ENCODE results near the gene PCDHA11.
"Not testable (repeated sequence)": the region's sequence is repeated elsewhere in the genome, so short reads cannot be mapped to it uniquely, and the experiment has no call there.

The PCDHA11 gene

DNA sequence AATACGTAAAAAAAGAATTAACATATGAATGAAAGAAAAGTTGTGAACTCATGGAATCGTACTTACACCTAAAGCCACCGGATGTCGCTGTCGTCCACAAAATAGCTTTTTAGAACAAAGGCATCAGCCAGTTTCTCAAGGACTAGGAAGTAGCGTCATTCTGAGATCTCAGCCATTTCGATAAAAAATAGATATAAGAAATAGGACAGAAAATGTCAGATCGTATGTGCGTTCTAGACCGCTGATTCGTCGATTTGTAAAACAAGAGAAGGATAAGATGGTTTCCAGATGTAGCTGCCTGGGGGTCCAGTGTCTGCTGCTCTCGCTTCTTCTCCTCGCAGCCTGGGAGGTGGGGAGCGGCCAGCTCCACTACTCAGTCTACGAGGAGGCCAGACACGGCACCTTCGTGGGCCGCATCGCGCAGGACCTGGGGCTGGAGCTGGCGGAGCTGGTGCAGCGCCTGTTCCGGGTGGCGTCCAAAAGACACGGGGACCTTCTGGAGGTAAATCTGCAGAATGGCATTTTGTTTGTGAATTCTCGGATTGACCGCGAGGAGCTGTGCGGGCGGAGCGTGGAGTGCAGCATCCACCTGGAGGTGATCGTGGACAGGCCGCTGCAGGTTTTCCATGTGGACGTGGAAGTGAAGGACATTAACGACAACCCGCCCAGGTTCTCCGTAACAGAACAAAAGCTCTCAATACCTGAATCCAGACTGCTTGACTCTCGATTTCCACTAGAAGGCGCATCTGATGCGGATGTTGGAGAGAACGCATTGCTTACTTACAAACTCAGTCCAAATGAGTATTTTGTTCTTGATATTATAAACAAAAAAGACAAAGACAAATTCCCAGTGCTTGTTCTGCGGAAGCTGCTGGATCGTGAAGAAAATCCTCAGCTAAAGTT lies 12.7 kb upstream of the PCDHA11 start, which contains the start of gene PCDHA10:
Gene PCDHA10 (plus strand): TSS at position 126 of the 903 bp plus-strand sequence. CDS start 152 bp downstream, at position 278.
- DNase-seq = no peak

DNA sequence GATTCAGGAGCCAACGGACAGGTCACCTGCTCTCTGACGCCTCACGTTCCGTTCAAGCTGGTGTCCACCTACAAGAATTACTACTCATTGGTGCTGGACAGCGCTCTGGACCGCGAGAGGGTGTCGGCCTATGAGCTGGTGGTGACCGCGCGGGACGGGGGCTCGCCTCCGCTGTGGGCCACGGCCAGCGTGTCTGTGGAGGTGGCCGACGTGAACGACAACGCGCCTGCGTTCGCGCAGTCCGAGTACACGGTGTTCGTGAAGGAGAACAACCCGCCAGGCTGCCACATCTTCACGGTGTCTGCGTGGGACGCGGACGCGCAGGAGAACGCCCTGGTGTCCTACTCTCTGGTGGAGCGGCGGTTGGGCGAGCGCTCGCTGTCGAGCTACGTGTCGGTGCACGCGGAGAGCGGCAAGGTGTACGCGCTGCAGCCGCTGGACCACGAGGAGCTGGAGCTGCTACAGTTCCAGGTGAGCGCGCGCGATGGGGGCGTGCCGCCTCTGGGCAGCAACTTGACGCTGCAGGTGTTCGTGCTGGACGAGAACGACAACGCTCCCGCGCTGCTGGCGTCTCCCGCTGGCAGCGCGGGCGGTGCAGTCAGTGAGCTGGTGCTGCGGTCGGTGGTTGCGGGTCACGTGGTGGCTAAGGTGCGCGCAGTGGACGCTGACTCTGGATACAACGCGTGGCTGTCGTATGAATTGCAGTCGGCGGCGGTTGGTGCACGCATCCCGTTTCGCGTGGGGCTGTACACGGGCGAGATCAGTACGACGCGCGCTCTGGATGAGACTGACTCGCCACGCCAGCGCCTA lies 11.4 kb upstream of the PCDHA11 start:
- no peak for DNase-seq

DNA sequence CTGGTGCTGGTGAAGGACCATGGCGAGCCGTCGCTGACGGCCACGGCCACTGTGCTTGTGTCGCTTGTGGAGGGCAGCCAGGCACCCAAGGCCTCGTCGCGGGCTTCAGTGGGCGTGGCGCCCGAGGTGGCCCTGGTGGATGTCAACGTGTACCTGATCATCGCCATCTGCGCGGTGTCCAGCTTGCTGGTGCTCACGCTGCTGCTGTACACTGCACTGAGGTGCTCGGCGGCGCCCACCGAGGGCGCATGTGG lies 10.8 kb upstream of the PCDHA11 start:
- DNase-seq = no peak

DNA sequence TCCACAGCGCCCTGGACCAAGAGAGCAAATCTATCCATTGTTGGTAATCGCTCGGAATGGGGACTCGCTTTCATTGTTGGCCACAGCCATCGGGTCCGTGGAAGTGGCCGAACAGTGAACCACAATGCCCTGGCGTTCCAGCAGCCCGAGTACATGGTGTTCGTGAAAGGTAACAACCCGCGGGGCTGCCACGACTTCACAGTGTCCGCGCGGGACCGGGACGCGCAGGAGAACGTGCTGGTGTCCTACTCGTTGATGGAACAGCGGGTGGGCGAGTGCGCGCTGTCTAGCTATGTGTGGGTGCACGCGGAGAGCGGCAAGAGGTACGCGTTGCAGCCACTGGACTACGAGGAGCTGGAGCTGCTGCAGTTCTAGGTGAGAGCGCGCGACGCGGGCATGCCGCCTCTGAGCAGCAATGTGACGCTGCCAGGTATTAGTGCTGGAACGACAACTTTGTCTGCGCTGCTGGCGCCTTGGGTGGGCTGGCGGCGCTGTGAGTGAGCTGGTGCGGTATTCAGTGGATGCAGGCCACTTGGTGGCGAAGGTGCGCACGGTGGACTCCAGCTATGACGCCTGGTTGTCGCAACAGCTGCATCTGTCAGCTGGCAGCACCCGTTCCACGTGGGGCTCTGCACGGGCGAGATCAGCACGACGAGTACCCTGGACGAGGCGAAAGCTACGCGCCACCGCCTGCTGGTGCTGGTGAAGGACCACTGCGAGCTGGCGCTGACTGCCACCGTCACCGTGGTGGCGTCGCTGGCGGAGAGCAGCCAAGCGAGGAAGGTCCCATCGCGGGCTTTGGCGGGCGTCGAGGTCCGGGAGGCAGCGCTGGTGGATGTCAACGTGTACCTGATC lies 6.1 kb upstream of the PCDHA11 start:
- no peak for DNase-seq

DNA sequence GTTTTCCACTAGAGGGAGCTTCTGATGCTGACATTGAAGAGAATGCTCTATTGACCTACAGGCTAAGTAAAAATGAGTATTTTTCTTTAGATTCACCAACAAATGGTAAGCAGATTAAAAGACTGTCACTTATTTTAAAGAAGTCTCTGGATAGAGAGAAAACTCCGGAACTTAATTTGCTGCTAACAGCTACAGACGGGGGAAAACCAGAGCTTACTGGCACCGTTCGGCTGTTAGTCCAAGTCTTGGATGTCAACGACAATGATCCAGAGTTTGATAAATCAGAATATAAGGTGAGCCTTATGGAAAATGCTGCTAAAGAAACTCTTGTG lies 764 bp downstream of the PCDHA11 start:
- DNase-seq = no peak

DNA sequence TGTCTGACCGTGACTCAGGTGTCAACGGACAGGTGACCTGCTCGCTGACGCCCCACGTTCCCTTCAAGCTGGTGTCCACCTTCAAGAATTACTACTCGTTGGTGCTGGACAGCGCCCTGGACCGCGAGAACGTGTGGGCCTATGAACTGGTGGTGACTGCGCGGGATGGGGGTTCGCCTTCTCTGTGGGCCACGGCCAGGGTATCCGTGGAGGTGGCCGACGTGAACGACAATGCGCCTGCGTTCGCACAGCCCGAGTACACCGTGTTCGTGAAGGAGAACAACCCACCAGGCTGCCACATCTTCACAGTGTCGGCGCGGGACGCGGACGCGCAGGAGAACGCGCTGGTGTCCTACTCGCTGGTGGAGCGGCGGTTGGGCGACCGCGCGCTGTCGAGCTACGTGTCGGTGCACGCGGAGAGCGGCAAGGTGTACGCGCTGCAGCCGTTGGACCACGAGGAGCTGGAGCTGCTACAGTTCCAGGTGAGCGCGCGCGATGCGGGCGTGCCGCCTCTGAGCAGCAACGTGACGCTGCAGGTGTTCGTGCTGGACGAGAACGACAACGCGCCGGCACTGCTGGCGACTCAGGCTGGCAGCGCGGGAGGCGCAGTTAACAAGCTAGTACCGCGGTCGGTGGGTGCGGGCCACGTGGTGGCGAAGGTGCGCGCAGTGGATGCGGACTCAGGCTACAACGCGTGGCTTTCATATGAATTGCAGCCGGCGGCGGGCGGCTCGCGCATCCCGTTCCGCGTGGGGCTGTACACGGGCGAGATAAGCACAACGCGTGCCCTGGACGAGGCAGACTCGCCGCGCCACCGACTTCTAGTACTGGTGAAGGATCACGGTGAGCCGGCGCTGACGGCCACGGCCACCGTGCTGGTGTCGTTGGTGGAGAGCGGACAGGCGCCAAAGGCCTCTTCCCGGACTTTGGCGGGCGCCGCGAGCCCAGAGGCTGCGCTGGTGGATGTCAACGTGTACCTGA lies 1.8 kb downstream of the PCDHA11 start:
- DNase-seq = no peak

DNA sequence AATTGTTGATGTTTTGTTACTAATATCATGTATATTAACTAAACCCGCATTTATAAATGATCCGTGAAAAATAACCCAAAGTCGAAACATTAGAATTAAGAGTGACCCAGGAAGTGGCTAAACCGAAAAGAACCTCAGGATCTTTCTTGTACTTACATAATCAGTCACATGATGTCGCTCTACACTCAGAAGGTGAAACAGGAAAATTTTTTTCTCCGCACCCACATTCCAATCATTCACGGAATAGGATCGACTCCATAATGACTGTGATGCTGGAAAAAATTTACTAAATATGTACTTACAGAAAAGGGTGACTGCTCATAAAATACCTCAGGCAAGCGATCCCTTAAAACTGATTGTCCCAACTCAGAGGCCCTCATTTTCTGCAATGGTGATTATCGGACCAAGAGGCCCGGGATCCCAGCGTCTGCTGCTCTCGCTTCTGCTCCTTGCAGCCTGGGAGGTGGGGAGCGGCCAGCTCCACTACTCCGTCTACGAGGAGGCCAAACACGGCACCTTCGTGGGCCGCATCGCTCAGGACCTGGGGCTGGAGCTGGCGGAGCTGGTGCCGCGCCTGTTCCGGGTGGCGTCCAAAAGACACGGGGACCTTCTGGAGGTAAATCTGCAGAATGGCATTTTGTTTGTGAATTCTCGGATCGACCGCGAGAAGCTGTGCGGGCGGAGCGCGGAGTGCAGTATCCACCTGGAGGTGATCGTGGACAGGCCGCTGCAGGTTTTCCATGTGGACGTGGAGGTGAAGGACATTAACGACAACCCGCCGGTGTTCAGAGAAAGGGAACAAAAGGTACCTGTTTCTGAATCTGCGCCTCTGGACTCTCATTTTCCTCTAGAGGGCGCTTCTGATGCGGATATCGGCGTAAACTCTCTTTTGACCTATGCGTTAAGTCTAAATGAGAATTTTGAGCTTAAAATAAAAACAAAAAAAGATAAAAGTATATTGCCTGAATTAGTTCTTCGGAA lies 6.6 kb downstream of the PCDHA11 start, which contains the start of gene PCDHA12:
Gene PCDHA12 (plus strand): TSS at position 224 of the 981 bp plus-strand sequence. CDS start 165 bp downstream, at position 389.
- no peak for DNase-seq

DNA sequence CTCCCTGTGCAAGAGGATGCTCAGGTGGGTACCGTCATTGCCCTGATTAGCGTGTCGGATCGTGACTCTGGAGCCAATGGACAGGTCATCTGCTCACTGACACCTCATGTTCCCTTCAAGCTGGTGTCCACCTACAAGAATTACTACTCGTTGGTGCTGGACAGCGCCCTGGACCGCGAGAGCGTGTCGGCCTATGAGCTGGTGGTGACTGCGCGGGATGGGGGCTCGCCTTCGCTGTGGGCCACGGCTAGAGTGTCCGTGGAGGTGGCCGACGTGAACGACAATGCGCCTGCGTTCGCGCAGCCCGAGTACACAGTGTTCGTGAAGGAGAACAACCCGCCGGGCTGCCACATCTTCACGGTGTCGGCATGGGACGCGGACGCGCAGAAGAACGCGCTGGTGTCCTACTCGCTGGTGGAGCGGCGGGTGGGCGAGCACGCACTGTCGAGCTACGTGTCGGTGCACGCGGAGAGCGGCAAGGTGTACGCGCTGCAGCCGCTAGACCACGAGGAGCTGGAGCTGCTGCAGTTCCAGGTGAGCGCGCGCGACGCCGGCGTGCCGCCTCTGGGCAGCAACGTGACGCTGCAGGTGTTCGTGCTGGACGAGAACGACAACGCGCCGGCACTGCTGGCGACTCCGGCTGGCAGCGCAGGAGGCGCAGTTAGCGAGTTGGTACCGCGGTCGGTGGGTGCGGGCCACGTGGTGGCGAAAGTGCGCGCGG lies 7.9 kb downstream of the PCDHA11 start:
- not testable (repeated sequence) for DNase-seq

DNA sequence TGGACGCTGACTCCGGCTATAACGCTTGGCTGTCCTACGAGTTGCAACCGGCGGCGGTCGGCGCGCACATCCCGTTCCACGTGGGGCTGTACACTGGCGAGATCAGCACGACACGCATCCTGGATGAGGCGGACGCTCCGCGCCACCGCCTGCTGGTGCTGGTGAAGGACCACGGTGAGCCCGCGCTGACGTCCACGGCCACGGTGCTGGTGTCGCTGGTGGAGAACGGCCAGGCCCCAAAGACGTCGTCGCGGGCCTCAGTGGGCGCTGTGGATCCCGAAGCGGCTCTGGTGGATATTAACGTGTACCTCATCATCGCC lies 8.5 kb downstream of the PCDHA11 start:
- no peak for DNase-seq

DNA sequence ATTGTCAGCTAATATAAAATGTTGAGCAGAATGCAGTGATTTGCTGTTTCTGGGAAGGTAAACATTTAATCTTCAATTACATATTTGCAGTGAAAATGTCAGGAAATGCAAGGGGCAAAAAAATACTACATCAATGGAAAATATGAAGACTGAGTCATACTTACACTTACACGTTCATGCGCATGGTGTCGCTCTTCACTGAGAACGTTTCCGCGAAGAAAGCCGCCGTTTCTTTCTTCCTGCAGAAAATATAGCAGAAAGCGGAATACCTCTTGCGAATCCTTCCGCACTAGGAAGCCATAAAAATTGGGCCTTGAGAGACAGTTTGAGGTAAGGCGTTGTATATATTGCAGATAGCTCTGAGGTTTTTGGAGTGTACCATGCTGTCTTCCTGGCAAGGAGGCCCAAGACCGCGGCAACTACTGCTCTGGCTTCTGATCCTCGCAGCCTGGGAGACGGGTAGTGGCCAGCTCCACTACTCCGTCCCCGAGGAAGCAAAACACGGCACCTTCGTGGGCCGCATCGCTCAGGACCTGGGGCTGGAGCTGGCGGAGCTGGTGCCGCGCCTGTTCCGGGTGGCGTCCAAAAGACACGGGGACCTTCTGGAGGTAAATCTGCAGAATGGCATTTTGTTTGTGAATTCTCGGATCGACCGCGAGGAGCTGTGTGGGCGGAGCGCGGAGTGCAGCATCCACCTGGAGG lies 13.3 kb downstream of the PCDHA11 start, which contains the start of gene PCDHA13:
Gene PCDHA13 (plus strand): TSS at position 236 of the 702 bp plus-strand sequence. CDS start 145 bp downstream, at position 381.
- peak; percentile 9 for DNase-seq

DNA sequence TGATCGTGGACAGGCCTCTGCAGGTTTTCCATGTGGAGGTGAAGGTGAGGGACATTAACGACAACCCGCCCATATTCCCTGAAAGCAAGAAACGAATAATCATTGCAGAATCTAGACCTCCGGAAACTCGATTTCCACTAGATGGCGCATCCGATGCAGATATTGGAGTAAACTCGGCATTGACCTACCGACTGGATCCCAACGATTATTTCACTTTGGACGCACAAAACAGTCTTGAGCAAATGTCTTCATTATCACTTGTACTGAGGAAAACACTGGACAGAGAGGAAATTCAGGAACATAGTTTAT lies 13.8 kb downstream of the PCDHA11 start:
- DNase-seq = no peak

DNA sequence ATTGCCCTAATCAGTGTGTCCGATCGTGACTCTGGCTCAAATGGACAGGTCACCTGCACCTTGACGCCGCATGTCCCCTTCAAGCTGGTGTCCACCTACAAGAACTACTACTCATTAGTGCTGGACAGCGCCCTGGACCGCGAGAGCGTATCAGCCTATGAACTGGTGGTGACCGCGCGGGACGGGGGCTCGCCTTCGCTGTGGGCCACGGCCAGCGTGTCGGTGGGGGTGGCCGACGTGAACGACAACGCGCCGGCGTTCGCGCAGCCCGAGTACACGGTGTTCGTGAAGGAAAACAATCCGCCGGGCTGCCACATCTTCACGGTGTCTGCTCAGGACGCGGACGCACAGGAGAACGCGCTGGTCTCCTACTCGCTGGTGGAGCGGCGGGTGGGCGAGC lies 14.6 kb downstream of the PCDHA11 start:
- no peak for DNase-seq

DNA sequence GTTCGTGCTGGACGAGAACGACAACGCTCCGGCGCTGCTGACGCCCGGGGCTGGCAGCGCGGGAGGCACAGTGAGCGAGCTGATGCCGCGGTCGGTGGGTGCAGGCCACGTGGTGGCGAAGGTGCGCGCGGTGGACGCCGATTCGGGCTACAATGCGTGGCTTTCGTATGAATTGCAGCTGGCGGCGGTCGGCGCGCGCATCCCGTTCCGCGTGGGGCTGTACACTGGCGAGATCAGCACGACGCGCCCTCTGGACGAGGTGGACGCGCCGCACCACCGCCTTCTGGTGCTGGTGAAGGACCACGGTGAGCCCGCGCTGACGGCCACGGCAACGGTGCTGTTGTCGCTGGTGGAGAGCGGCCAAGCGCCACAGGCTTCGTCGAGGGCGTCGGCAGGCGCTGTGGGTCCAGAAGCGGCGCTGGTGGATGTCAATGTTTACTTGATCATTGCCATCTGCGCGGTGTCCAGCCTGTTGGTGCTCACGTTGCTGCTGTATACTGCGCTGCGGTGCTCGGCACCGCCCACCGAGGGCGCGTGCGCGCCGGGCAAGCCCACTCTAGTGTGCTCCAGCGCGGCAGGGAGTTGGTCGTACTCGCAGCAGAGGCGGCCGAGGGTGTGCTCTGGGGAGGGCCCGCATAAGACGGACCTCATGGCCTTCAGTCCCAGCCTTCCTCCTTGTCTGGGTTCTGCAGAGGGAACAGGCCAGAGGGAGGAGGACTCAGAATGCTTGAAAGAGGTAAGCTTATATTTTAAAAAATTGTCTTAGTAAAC lies 15.4 kb downstream of the PCDHA11 start:
- DNase-seq = no peak

DNA sequence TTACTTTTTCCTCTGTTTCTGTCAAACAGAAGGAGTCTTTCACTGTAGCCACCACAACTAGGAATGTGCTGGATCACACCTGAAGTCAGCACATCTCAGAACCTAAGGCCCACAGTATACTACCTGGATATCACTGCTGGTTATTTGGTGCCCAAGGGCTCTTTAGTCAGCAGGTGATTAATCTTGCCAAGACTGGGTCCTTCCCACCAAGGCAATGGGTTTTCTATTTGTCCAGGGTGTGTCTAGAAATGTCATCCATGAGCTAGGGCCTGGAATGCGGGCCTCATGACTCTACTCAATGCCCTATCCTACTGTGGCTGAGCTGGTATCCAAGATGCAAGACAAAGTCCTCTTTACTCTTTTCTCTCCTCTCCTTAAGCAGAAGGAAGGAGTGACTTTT lies 47.6 kb downstream of the PCDHA11 start:
- DNase-seq = no peak
